ENCODE data around the gene NAGK. TPM values are rescaled to one million over a fixed set of nuclear protein-coding genes. Genes with fewer than 3 reads are reported as not detected.

The NAGK gene
- total and polyA plus RNA-seq, 2 experiments from 2014 or later: 47.0 to 55.6 TPM

DNA sequence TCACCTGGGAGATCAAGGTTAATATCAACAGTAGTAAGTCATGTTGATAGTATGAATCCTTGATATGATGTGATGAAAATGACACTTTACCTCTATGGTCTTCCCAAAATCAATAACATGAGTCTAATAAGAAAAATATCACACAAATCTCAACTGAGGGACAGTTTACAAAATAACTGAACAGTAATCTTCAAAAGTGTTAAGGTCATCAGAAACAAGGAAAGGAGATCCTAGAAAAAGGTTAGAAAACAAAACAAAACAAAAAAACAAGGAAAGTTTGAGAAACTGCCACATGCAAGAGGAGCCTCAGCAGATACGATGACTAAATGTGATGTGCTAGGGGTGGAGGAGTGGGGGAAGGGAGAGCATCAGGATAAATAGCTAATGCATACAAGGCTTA is 45.4 kb downstream of the NAGK start:
- no peak for TF ChIP-seq ZNF114 (CRISPR knock-in tag; IDR thresholded peaks at IDR 0.05)
- no peak for TF ChIP-seq POLR2AphosphoS5 (IDR thresholded peaks at IDR 0.05; ENCODE audit: low read depth)
- TF ChIP-seq CREB1 (CRISPR knock-in tag; IDR thresholded peaks at IDR 0.05; ENCODE audit: low read depth): no peak
- no peak for TF ChIP-seq NANOG (IDR thresholded peaks at IDR 0.05; ENCODE audit: borderline replicate concordance)
- TF ChIP-seq, protein P1, sequence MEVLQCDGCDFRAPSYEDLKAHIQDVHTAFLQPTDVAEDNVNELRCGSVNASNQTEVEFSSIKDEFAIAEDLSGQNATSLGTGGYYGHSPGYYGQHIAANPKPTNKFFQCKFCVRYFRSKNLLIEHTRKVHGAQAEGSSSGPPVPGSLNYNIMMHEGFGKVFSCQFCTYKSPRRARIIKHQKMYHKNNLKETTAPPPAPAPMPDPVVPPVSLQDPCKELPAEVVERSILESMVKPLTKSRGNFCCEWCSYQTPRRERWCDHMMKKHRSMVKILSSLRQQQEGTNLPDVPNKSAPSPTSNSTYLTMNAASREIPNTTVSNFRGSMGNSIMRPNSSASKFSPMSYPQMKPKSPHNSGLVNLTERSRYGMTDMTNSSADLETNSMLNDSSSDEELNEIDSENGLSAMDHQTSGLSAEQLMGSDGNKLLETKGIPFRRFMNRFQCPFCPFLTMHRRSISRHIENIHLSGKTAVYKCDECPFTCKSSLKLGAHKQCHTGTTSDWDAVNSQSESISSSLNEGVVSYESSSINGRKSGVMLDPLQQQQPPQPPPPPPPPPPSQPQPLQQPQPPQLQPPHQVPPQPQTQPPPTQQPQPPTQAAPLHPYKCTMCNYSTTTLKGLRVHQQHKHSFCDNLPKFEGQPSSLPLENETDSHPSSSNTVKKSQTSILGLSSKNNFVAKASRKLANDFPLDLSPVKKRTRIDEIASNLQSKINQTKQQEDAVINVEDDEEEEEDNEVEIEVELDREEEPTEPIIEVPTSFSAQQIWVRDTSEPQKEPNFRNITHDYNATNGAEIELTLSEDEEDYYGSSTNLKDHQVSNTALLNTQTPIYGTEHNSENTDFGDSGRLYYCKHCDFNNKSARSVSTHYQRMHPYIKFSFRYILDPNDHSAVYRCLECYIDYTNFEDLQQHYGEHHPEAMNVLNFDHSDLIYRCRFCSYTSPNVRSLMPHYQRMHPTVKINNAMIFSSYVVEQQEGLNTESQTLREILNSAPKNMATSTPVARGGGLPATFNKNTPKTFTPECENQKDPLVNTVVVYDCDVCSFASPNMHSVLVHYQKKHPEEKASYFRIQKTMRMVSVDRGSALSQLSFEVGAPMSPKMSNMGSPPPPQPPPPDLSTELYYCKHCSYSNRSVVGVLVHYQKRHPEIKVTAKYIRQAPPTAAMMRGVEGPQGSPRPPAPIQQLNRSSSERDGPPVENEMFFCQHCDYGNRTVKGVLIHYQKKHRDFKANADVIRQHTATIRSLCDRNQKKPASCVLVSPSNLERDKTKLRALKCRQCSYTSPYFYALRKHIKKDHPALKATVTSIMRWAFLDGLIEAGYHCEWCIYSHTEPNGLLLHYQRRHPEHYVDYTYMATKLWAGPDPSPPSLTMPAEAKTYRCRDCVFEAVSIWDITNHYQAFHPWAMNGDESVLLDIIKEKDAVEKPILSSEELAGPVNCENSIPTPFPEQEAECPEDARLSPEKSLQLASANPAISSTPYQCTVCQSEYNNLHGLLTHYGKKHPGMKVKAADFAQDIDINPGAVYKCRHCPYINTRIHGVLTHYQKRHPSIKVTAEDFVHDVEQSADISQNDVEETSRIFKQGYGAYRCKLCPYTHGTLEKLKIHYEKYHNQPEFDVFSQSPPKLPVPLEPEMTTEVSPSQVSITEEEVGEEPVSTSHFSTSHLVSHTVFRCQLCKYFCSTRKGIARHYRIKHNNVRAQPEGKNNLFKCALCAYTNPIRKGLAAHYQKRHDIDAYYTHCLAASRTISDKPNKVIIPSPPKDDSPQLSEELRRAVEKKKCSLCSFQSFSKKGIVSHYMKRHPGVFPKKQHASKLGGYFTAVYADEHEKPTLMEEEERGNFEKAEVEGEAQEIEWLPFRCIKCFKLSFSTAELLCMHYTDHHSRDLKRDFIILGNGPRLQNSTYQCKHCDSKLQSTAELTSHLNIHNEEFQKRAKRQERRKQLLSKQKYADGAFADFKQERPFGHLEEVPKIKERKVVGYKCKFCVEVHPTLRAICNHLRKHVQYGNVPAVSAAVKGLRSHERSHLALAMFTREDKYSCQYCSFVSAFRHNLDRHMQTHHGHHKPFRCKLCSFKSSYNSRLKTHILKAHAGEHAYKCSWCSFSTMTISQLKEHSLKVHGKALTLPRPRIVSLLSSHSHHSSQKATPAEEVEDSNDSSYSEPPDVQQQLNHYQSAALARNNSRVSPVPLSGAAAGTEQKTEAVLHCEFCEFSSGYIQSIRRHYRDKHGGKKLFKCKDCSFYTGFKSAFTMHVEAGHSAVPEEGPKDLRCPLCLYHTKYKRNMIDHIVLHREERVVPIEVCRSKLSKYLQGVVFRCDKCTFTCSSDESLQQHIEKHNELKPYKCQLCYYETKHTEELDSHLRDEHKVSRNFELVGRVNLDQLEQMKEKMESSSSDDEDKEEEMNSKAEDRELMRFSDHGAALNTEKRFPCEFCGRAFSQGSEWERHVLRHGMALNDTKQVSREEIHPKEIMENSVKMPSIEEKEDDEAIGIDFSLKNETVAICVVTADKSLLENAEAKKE (CRISPR knock-in tag; IDR thresholded peaks at IDR 0.05): no peak
- TF ChIP-seq, protein P2, sequence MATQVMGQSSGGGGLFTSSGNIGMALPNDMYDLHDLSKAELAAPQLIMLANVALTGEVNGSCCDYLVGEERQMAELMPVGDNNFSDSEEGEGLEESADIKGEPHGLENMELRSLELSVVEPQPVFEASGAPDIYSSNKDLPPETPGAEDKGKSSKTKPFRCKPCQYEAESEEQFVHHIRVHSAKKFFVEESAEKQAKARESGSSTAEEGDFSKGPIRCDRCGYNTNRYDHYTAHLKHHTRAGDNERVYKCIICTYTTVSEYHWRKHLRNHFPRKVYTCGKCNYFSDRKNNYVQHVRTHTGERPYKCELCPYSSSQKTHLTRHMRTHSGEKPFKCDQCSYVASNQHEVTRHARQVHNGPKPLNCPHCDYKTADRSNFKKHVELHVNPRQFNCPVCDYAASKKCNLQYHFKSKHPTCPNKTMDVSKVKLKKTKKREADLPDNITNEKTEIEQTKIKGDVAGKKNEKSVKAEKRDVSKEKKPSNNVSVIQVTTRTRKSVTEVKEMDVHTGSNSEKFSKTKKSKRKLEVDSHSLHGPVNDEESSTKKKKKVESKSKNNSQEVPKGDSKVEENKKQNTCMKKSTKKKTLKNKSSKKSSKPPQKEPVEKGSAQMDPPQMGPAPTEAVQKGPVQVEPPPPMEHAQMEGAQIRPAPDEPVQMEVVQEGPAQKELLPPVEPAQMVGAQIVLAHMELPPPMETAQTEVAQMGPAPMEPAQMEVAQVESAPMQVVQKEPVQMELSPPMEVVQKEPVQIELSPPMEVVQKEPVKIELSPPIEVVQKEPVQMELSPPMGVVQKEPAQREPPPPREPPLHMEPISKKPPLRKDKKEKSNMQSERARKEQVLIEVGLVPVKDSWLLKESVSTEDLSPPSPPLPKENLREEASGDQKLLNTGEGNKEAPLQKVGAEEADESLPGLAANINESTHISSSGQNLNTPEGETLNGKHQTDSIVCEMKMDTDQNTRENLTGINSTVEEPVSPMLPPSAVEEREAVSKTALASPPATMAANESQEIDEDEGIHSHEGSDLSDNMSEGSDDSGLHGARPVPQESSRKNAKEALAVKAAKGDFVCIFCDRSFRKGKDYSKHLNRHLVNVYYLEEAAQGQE (IDR thresholded peaks at IDR 0.05; ENCODE audit: unreplicated experiment): no peak
- no peak for TF ChIP-seq ZNF331 (CRISPR knock-in tag; IDR thresholded peaks at IDR 0.05; ENCODE audit: low read depth)
- TF ChIP-seq, protein P3, sequence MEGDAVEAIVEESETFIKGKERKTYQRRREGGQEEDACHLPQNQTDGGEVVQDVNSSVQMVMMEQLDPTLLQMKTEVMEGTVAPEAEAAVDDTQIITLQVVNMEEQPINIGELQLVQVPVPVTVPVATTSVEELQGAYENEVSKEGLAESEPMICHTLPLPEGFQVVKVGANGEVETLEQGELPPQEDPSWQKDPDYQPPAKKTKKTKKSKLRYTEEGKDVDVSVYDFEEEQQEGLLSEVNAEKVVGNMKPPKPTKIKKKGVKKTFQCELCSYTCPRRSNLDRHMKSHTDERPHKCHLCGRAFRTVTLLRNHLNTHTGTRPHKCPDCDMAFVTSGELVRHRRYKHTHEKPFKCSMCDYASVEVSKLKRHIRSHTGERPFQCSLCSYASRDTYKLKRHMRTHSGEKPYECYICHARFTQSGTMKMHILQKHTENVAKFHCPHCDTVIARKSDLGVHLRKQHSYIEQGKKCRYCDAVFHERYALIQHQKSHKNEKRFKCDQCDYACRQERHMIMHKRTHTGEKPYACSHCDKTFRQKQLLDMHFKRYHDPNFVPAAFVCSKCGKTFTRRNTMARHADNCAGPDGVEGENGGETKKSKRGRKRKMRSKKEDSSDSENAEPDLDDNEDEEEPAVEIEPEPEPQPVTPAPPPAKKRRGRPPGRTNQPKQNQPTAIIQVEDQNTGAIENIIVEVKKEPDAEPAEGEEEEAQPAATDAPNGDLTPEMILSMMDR (conservative IDR thresholded peaks at IDR 0.05; ENCODE audit: low read depth in 2 of 2): no peak
- no peak for TF ChIP-seq EZH2 (IDR thresholded peaks at IDR 0.05; ENCODE audit: low read depth, unreplicated experiment)
- no peak for TF ChIP-seq EZH2phosphoT487 (IDR thresholded peaks at IDR 0.05; ENCODE audit: unreplicated experiment)
- TF ChIP-seq STAT1 (IDR thresholded peaks at IDR 0.05; ENCODE audit: unreplicated experiment): no peak
- TF ChIP-seq JUNB (IDR thresholded peaks at IDR 0.05; ENCODE audit: unreplicated experiment): no peak
- TF ChIP-seq, protein P4, sequence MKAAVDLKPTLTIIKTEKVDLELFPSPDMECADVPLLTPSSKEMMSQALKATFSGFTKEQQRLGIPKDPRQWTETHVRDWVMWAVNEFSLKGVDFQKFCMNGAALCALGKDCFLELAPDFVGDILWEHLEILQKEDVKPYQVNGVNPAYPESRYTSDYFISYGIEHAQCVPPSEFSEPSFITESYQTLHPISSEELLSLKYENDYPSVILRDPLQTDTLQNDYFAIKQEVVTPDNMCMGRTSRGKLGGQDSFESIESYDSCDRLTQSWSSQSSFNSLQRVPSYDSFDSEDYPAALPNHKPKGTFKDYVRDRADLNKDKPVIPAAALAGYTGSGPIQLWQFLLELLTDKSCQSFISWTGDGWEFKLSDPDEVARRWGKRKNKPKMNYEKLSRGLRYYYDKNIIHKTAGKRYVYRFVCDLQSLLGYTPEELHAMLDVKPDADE (IDR thresholded peaks at IDR 0.05): no peak
- Histone ChIP-seq H3K4me3 (no peak overlapping the region), H3F3A (replicated peaks; ENCODE audit: low read depth) (no peaks in the 10 kb centered on the region), H4K20me1 (replicated peaks; ENCODE audit: insufficient read depth) (no peaks in the 10 kb centered on the region), H3K4me2 (no peak overlapping the region), H3K79me2 (replicated peaks; ENCODE audit: insufficient read depth) (no peaks in the 10 kb centered on the region), H2AFZ (no peak overlapping the region), H3K27ac (ENCODE audit: low read depth) (no peak overlapping the region), H3K27me3 (ENCODE audit: insufficient read depth) (no peaks in the 10 kb centered on the region), H3K9me2 (ENCODE audit: insufficient read depth) (no peaks in the 10 kb centered on the region), H3K36me3 (ENCODE audit: insufficient read depth) (peaks cover 12% of the 10 kb centered on the region), H3K4me1 (ENCODE audit: insufficient read depth) (no peaks in the 10 kb centered on the region)
- Mint-ChIP-seq H3K27me3 (ENCODE audit: insufficient read depth, low read depth, poor library complexity) (peaks cover 4% of the 10 kb centered on the region), H3K36me3 (ENCODE audit: low read depth) (peaks cover 18% of the 10 kb centered on the region), H3K9me3 (no peaks in the 10 kb centered on the region), H3K4me3 (no peak overlapping the region), H3K4me1 (no peaks in the 10 kb centered on the region), H3K27ac (no peak overlapping the region)
- ATAC-seq: no peak
- DNase-seq (ENCODE audit: low spot score): no peak

All from GM23338 (cell line).